Muscle of leg (tissue), 11 donors: ENCODE measurements around the gene EHBP1. TPM values are rescaled to one million over a fixed set of nuclear protein-coding genes. Genes with fewer than 3 reads are reported as not detected.

Experiments used
- DNase-seq: peaks from one replicate; pipeline ENCODE4 v3.0.0; 2013
- H3K27ac ChIP-seq: one replicate; pipeline ENCODE4 v1.5.1; 2013; ENCODE audit warnings: mild to moderate bottlenecking, low read length, control low read depth
- H3K27me3 ChIP-seq: one replicate; pipeline ENCODE4 v1.6.1; 2013; ENCODE audit warnings: low read length; ENCODE audit not compliant: control insufficient read depth, insufficient read depth
- H3K36me3 ChIP-seq: one replicate; pipeline ENCODE4 v1.6.1; 2013; ENCODE audit warnings: low read length; ENCODE audit not compliant: control insufficient read depth, insufficient read depth
- H3K4me1 ChIP-seq: one replicate; pipeline ENCODE4 v1.6.1; 2013; ENCODE audit warnings: low read length; ENCODE audit not compliant: control insufficient read depth, insufficient read depth
- H3K4me3 ChIP-seq: one replicate; pipeline ENCODE4 v1.5.1; 2013; ENCODE audit warnings: low read length, control low read depth
- H3K9me3 ChIP-seq: replicated peaks from 2 replicates; pipeline ENCODE4 v1.6.1; 2013; ENCODE audit warnings: low read depth, low read length; ENCODE audit not compliant: control insufficient read depth
- WGBS: methylation state at CpG from one replicate; pipeline ENCODE4 v1.1.5; 2013; ENCODE audit warnings: missing lambda C conversion rate; ENCODE audit not compliant: insufficient coverage; 5-methylcytosine and 5-hydroxymethylcytosine counted together
- polyA plus RNA-seq, 8 donors: library from polyadenylated mRNA; unstranded; fragments of 120-200 nt; gene quantifications; one replicate each; pipeline versions ENCODE4 v1.2.1 to v1.2.3, GENCODE V29; 2013; ENCODE audit warnings: inconsistent platforms in 1 of 8, low replicate concordance in 1 of 8; ENCODE audit not compliant: insufficient read length in 8 of 8, insufficient read depth in 1 of 8
- total RNA-seq: library from RNA; stranded (reverse); fragments of 120-200 nt; gene quantifications from one replicate; pipeline ENCODE4 v1.2.4, GENCODE V29; 2013

The EHBP1 gene
- total and polyA plus RNA-seq, 9 donors, result 21.8 to 41.1 (median 31.4) TPM

DNA sequence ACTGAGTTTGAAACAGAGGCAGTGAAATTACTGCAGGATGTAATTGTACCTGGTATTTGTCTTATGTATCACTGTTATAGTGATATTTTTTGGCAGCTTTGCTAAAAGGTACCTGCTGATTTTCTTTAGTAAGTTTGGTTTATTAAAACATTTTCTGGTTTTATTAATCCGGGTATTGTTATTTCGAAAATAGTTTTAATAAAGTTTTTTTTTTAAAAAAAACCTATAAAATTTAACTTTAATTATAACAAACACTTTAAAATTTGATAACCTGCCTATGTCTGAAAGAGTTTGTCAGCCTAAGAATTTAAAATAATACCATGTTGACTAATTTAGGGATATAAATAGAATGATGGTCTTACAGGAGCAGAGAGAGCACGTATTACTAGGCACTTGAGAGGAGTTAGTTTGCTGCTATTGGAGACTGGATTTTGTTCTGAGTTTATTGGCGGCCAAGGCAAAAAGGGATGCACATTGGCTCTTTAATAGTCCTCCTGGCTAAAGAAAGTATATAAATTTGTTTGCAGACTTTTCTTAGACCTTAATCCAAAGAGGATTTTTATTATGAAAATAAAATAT lies 12.1 kb downstream of the EHBP1 start:
- DNase-seq, result no peak
- H3K27me3 ChIP-seq, result no peaks in the 10 kb centered on the region
- H3K4me3 ChIP-seq, result no peak overlapping the region
- H3K36me3 ChIP-seq, result peaks cover 4% of the 10 kb centered on the region
- 80% methylated on average over 1 of the region's 4 CpGs for WGBS
- H3K4me1 ChIP-seq, result no peaks in the 10 kb centered on the region
- no peaks in the 10 kb centered on the region for H3K9me3 ChIP-seq
- no peak overlapping the region for H3K27ac ChIP-seq

DNA sequence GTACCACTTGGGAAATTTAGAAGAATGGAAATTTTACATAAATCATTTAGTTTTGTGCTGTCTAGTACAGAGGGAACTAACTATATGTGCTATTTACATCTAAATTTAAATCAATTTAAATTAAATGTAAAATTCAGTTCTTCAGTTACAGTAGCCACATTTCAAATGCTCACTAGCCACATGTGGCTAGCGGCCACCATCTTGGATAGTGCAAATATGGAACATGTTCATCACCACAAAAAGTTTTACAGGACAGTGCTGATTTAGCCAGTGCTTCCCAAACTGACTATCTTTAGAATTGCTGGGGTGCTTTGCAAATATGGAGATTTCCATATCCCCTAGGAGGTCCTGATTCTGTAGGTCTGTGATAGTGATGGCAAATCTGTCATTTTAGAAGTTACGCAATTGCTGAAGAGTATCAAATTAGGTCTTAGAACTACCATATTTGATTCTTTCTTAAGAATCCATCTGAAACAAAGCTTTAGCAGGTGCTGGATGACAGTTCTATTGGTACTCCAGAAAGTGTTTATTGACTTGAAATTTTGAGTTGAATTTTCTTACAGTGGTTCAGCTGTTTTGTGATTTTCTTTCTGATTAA lies 12.8 kb downstream of the EHBP1 start:
- Histone ChIP-seq H3K9me3 (no peaks in the 10 kb centered on the region), H3K4me1 (no peaks in the 10 kb centered on the region), H3K4me3 (no peak overlapping the region), H3K36me3 (peaks cover 4% of the 10 kb centered on the region), H3K27me3 (no peaks in the 10 kb centered on the region), H3K27ac (no peak overlapping the region)
- no CpG with 5 or more reads among the region's 2 CpGs for WGBS
- DNase-seq, result no peak

DNA sequence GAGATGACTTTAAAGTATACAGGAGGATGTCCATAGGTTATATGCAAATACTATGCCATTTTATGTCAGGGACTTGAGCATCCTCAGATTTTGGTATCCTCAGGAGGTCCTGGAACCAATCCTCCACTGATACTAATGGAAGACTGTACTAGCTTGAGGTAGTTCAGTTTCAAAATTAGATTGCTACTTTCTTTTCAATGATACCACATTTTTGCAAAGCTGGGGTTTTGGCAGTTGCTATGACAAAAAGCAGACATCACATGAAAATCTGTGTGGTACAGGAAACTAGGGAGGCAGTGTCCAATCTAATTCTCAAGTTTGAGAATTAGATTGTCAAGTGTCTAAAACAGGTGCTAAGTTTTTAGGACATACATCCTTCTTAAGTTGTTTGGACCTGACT lies 14.2 kb downstream of the EHBP1 start:
- Histone ChIP-seq H3K36me3 (peaks cover 4% of the 10 kb centered on the region), H3K4me1 (no peaks in the 10 kb centered on the region), H3K27ac (no peak overlapping the region), H3K4me3 (no peak overlapping the region), H3K27me3 (no peaks in the 10 kb centered on the region), H3K9me3 (no peaks in the 10 kb centered on the region)
- DNase-seq, result no peak

DNA sequence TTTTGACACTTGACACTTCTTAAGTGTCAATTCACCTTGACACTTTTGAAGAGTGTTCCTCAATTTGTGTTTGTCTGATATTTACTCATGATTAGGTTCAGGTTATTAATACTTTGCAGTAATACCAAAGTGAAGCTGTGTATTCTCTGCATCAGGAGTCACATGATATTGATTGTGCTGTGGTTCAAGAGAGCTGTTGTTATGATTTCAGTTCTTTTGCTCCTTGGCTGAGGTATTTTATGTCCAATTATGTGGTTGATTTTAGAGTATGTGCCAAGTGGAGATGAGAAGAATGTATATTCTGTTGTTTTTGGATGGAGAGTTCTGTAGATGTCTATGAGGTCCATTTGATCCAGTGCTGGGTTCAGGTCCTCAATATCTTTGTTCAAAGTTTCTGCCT lies 17.2 kb downstream of the EHBP1 start:
- Histone ChIP-seq H3K4me3 (no peak overlapping the region), H3K9me3 (no peaks in the 10 kb centered on the region), H3K36me3 (no peaks in the 10 kb centered on the region), H3K27me3 (no peaks in the 10 kb centered on the region), H3K27ac (no peak overlapping the region), H3K4me1 (no peaks in the 10 kb centered on the region)
- no peak for DNase-seq

DNA sequence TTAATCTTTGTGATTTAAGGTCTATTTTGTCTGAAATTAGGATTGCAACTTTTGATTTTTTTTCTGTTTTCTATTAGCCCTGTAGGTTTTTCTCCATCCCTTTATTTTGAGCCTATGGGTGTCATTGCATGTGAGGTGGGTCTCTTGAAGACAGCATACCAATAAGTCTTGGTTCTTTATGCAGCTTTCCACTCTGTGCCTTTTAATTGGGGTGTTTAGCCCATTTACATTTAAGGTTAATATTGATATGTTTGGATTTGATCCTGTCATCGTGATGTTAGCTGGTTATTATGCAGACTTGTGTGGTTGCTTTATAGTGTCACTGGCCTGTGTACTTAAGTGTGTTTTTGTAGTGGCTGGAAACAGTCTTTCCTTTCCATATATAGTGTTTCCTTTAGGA lies 17.7 kb downstream of the EHBP1 start:
- Histone ChIP-seq H3K27me3 (no peaks in the 10 kb centered on the region), H3K4me3 (no peak overlapping the region), H3K27ac (no peak overlapping the region), H3K36me3 (no peaks in the 10 kb centered on the region), H3K9me3 (no peaks in the 10 kb centered on the region), H3K4me1 (no peaks in the 10 kb centered on the region)
- DNase-seq, result no peak
- WGBS, result no CpG with 5 or more reads among the region's 1 CpG

DNA sequence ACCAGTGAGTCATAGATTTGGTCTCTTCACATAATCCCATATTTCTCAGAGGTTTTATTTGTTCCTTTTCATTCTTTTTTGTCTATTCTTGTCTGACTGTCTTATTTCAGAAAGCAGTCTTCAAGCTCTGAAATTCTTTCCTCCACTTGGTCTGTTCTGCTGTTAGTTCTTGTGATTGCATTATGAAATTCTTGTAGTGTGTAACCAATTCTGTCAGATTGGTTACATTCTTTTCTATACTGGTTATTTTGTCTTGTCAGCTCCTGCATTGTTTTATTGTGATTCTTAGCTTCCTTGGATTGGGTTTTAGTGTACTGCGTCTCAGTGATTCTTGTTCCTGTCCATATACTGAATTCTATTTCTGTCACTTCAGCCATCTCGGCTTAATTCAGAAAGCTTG lies 18.6 kb downstream of the EHBP1 start:
- no peak for DNase-seq
- H3K27ac ChIP-seq, result no peak overlapping the region

DNA sequence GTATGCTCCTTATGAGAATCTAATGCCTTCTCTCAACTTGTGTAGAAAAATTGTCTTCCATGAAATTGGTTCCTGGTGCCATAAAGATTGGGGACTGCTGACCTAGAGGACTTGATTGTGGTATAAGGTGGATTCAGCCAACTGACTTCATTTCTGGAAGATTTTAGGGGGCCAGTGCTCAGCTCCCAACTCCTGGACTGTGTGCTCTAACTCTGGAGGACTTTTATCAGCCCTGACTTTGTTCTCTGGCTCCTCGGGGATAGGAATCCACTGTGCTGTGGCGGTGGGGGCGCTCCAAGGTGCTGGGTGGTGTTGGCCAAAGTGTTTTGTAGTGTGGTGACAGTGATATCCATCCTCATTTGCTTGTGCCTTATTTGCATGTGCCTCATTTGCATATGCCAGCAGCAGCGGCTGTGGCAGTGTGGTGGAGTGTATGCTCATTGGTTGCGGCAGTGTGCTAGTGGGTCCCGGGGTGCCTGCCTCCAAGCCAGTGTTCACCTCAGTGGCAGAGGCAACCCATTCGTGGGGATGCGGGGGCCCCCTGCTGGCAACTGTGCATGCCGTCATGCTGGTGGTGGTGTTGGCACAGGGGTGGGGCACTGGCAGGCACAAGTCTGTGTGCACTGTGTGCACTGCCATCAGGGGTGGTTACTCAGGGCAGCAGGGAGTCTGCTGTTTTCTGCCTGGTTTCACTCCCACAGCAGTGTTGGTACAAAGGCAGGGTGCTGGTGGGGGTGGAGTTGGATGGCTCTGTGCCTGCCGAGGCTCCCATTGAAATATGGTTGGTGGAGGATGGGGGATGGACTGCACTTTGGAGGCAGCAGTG lies 19.6 kb downstream of the EHBP1 start:
- Histone ChIP-seq H3K36me3 (no peaks in the 10 kb centered on the region), H3K9me3 (no peaks in the 10 kb centered on the region), H3K27me3 (no peaks in the 10 kb centered on the region), H3K27ac (no peak overlapping the region), H3K4me1 (no peaks in the 10 kb centered on the region), H3K4me3 (no peak overlapping the region)
- no peak for DNase-seq
- 99% methylated on average over 5 of the region's 10 CpGs for WGBS

More for the DNA sequence above, 18.6 kb downstream of the EHBP1 start:
- Histone ChIP-seq H3K36me3 (no peaks in the 10 kb centered on the region), H3K27me3 (no peaks in the 10 kb centered on the region), H3K9me3 (no peaks in the 10 kb centered on the region), H3K4me1 (no peaks in the 10 kb centered on the region), H3K4me3 (no peak overlapping the region)
- WGBS, result no CpG with 5 or more reads among the region's 2 CpGs

DNA sequence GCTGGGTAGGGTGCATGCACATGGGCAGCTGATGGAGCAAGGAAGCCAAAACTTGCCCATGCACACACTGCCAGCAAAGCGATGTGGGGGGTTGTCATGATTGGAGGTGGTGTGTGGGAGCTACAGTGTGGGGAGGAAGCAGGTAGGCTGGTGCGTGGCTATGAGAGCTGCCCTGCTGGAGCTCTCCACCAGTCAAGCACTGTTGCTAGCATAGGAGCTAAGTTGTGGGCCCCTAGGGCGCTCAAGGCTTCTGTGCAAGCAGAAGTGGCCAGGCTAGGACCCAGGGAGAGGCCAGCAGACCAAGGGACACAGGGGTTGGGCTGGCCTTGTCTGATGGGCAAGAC lies 20.2 kb downstream of the EHBP1 start:
- H3K4me1 ChIP-seq, result no peaks in the 10 kb centered on the region
- no peaks in the 10 kb centered on the region for H3K27me3 ChIP-seq
- H3K9me3 ChIP-seq, result no peaks in the 10 kb centered on the region
- 100% methylated on average over 3 of the region's 3 CpGs for WGBS
- no peak for DNase-seq
- no peak overlapping the region for H3K27ac ChIP-seq
- no peaks in the 10 kb centered on the region for H3K36me3 ChIP-seq
- no peak overlapping the region for H3K4me3 ChIP-seq

DNA sequence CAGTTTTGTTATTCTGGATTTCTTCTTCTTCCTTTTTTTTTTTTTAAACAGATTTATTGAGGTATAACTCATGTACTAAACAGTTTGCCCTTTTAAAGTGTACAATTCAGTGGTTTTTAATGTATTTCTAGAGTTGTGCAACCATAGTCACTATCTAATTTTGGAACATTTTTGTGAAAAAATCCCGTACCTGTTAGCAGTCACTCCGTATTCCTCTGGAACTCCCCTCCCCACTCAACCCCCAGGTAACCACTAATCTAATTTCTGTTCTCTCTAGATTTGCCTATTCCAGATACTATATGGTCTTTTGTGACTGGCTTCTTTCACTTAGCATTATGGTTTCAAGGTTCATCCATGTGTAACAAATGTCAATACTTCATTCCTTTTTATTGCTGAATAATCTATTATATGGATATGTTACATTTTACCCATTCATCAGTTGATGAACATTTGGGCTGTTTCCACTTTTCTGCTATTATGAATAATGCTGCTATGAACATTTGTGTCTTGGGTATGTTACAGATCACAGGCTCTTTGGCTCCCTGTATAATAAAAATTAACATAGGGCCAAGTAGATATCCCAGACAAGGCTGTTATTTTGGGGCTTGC lies 21.9 kb downstream of the EHBP1 start:
- no peak overlapping the region for H3K4me3 ChIP-seq
- peaks cover 15% of the 10 kb centered on the region for H3K9me3 ChIP-seq
- no peak for DNase-seq
- H3K27me3 ChIP-seq, result no peaks in the 10 kb centered on the region
- H3K27ac ChIP-seq, result no peak overlapping the region
- 75% methylated on average over 2 of the region's 2 CpGs for WGBS
- no peaks in the 10 kb centered on the region for H3K36me3 ChIP-seq
- no peaks in the 10 kb centered on the region for H3K4me1 ChIP-seq

DNA sequence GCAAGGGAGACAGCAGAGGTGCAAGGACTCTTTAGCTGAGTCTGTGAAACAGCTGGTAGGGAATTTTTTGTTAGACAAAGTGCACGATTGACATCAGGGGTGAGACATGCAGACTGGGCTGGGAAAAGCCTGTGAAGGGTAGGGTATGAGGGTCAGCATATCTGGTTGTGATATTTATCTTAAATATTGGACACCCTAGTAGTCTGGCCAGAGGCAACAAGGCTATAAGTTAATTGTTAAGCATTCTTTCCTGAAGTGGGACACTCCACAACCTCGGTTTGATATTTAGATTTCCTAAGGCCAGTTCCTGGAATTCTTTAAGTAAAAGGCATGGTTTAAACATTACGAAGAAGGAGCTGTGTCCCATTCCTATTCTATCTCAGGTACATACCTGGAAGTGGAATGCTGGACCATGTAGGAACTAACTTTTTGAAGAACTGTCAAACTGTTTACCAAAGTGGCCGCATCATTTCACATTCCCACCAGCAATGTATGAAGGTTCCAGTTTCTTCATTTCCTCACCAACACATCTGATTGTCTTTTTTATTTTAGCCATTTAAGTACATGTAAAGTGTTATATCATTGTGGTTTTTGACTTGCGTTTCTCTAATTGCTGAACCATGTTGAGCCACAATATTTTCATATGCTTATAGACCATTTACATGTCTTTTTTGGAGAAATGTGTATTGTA lies 22.5 kb downstream of the EHBP1 start:
- DNase-seq, result no peak
- Histone ChIP-seq H3K36me3 (no peaks in the 10 kb centered on the region), H3K4me1 (no peaks in the 10 kb centered on the region), H3K4me3 (no peak overlapping the region), H3K9me3 (peaks cover 17% of the 10 kb centered on the region), H3K27me3 (no peaks in the 10 kb centered on the region), H3K27ac (no peak overlapping the region)
- WGBS, result 80% methylated on average over 2 of the region's 5 CpGs
